CD4-positive, alpha-beta T cell treated with Interleukin-12 subunit alpha and Interleukin-12 subunit beta, for 1 hour (primary cell): ENCODE data around the gene PUS7.
"Not testable (repeated sequence)": the region's sequence is repeated elsewhere in the genome, so short reads cannot be mapped to it uniquely, and the experiment has no call there.

Experiments used
- DNase-seq: peaks from one replicate; pipeline ENCODE4 v3.0.0-alpha.2; 2020

The PUS7 gene

GRCh38 chr7:105521717-105522463, at the start of gene PUS7:
PUS7 (minus strand) TSS chr7:105522271; CDS start chr7:105508512, 13,759 bp downstream.
- peak; percentile 87 for DNase-seq

GRCh38 chr7:105567821-105568220, 45.8 kb upstream of the PUS7 start:
- DNase-seq: no peak

GRCh38 chr7:105567024-105567423, 45.0 kb upstream of the PUS7 start:
- no peak for DNase-seq

GRCh38 chr7:105565190-105565589, 43.1 kb upstream of the PUS7 start:
- DNase-seq: no peak

GRCh38 chr7:105559926-105560325, 37.9 kb upstream of the PUS7 start:
- DNase-seq: no peak

- DNase-seq: no peak
Observed at GRCh38 chr7:105538339-105538738, 16.3 kb upstream of the PUS7 start.

- no peak for DNase-seq
Observed at GRCh38 chr7:105532709-105533460, 10.8 kb upstream of the PUS7 start.

- peak; percentile 92 for DNase-seq
Observed at GRCh38 chr7:105531792-105532671, 10.0 kb upstream of the PUS7 start, which contains the start of gene RINT1. RINT1 (plus strand) TSS chr7:105532201; CDS start chr7:105532316, 115 bp downstream.

GRCh38 chr7:105530546-105530945, 8.5 kb upstream of the PUS7 start:
- no peak for DNase-seq

GRCh38 chr7:105530126-105530525, 8.1 kb upstream of the PUS7 start:
- DNase-seq: no peak

GRCh38 chr7:105527737-105528136, 5.7 kb upstream of the PUS7 start:
- not testable (repeated sequence) for DNase-seq

GRCh38 chr7:105524840-105525239, 2.8 kb upstream of the PUS7 start:
- no peak for DNase-seq

- DNase-seq: not testable (repeated sequence)
Observed at GRCh38 chr7:105524423-105524822, 2.4 kb upstream of the PUS7 start.

GRCh38 chr7:105521027-105521716, 899 bp downstream of the PUS7 start:
- DNase-seq: peak; percentile 28

GRCh38 chr7:105520620-105521019, 1.5 kb downstream of the PUS7 start:
- not testable (repeated sequence) for DNase-seq

- no peak for DNase-seq
Observed at GRCh38 chr7:105519353-105519752, 2.7 kb downstream of the PUS7 start.

GRCh38 chr7:105515610-105516009, 6.5 kb downstream of the PUS7 start:
- not testable (repeated sequence) for DNase-seq

GRCh38 chr7:105512926-105513526, 9.0 kb downstream of the PUS7 start:
- DNase-seq: no peak

GRCh38 chr7:105512415-105512814, 9.7 kb downstream of the PUS7 start:
- no peak for DNase-seq

- no peak for DNase-seq
Observed at GRCh38 chr7:105502173-105502572, 19.9 kb downstream of the PUS7 start.

- DNase-seq: no peak
Observed at GRCh38 chr7:105497016-105497415, 25.1 kb downstream of the PUS7 start.

- DNase-seq: no peak
Observed at GRCh38 chr7:105496521-105496920, 25.6 kb downstream of the PUS7 start.
